ENCODE data around the gene PIEZO2.
"Not testable (repeated sequence)": the region's sequence is repeated elsewhere in the genome, so short reads cannot be mapped to it uniquely, and the experiment has no call there.

- not testable (repeated sequence) for TF ChIP-seq CTCF (IDR thresholded peaks at IDR 0.05 in 4 of 5, conservative IDR thresholded peaks at IDR 0.05 in 1 of 5); POLR2A (IDR thresholded peaks at IDR 0.05)
Observed at GRCh38 chr18:10922712-10923111, 226.7 kb downstream of the PIEZO2 start.
